GM21515 (cell line): Measurements from ENCODE around the gene DACT3.

Experiments used
- ATAC-seq: cut with Tn5 transposase; IDR thresholded peaks from one replicate; pipeline ENCODE4 v1.9.1; 2021; ENCODE audit not compliant: unreplicated experiment

The DACT3 gene

DNA sequence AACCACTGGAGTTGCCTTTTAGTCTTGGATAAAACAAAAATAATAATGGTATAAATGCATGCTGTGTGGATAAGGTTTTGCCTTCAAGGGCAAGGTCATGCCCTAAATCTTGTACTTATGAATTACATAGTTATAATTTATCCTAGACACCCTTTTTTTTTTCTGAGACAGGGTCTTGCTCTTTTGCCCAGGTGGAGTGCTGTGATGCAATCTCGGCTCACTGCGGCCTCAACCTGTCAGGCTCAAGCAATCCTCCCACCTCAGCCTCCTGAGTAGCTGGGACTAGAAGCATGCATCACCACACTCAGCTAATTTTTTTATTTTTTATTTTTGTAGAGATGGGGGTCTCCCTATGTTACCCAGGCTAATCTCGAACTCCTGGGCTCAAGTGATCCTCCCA is 7.7 kb upstream of the DACT3 start:
- ATAC-seq = no peak

GRCh38 chr19:46665072-46665471 is 4.1 kb upstream of the DACT3 start:
- no peak for ATAC-seq

DNA sequence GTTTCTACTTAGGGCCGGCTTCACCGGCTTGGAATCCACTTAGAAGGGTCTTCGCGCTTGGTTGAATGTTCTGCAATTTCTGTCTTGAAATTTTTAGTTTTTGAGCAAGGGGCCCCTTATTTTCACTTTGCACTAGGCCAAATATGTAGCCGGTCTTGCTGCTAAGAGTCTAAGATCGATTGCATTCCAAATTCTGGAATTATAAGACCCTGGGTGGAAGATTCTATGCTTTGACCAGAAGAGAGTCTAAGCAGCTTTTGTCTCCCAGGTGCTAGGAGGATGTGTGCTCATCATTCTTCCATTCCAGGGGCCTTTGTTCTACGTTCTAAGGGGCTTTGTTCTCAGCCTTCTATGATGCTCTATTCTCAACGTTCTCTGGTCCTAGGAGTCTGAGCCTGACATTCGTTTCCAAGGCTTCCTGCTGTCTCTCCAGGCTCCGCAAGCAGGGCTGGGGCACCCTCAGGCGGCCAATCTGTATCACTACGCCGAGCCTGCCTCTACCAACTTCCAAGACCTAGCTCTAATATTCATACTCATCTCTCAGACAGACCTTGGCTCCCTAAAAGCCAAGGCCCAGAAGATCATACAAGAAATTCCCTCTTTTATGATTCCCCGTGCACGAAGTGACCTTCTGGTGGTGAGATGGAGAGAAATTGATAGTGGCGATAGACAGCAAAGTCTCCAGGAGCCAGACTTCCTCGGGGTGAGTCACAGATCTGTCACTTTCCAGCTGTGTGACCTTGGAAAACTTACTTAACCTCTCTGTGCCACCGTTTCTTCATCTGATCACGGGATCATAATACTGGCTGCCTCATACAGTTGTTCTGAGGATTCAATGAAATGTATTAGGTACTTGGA is 982 bp upstream of the DACT3 start:
- ATAC-seq = no peak

DNA sequence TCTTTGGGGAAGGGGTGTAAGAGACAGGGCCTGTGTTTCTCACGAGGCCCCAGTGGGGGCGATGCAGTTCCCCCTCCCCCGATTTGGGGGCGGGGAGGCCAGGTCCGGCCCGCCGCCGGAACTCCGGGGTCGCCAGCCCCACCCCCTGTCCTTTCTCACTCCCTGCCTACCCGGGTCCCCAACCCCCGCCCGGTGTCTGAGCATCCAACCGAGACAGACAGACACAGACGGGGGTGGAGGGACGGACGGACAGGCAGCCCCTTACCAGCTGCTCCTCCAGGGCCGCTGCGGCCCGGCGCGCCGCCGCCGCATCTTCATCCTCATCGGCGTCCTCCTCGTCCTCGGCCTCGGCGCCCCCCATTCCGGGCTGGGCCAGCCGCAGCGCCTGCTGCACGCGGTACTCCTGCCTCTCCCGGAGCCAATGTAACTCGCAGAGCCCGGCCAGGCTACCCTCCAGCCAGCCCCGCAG is 397 bp downstream of the DACT3 start:
- no peak for ATAC-seq

DNA sequence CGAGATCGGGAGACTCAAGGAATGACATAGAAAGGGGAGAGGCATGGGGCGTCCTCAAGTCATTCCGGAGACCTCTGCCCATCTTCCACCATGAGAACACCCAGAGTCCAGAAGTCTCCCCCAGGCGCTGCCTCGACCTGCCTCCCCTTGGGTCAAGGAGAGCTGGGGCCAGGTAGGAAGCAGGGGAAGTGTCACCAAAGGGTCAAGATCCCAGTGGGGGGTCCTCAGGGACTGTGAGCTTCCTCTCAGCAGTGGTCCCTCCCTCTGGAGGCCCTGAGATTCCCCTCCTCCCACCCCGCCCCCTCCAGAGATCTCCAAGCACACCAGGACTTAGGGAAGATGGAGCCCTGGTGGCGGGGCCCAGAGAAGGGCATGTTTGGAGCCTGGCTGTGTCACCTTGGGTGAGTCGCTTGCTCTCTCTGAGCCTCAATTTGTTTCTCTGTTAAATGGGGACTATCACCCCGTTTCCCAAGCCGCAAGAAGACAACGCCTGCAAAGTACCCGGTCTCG is 919 bp downstream of the DACT3 start:
- ATAC-seq = no peak

DNA sequence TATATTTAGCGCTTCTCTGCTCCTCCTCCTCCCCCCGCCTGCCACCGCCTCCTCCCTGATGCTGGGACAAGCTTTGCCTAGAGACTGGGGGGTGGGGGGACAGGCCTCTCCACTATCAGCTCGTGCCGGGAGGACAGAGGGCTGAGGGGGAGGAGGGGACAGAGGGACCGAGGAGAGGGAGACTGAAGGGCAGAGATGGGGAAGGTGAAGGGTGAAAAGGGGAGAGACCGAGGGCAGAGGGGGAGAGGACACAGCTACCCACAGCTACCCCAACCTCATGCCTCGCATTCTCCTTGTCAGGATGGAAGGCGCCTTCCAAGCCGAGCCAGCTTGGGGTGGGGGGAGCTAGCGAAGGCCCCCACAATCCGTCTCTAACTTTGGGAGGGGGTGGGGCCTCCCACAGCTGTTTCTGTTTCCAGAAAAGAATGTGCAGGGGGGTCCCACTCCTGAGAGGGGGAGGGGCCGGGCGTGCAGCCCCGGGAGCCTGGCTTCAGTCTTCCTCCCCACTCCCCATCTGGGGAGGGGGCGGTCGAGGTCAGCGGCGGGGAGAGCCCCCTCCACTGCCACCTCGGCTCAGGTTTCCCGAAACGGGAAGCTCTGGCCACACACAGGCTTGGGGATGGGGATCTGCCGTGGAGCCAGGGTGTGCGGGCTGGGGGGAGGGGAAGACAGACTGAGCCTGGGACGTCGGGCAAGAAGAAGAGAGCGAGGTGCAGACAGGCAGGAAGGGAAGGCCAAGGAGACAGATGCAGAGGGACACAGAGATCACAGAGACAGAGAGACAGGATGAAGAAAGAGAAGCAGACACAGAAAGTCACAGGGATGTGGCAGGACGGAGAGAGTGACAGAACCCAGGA is 1.6 kb downstream of the DACT3 start:
- no peak for ATAC-seq

DNA sequence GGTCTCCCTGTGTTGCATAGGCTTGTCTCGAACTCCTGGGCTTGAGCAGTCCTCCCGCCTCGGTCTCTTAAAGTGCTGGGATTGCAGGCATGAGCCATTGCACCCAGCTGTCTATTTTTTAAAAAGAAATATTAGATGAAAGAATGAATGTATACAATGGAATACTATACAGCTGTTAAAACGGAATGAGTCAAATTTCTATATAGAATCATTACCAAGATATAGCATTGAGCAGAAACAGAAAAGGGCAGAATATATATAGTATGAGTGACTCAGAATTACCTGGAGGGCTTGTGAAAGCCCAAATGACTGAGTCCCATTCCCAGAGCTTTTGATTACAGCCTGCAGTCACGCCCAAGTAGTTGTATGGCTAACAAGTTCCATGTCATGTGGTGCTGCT is 4.4 kb downstream of the DACT3 start:
- no peak for ATAC-seq

- no peak for ATAC-seq
Measured at GRCh38 chr19:46654621-46655152, 6.3 kb downstream of the DACT3 start.

DNA sequence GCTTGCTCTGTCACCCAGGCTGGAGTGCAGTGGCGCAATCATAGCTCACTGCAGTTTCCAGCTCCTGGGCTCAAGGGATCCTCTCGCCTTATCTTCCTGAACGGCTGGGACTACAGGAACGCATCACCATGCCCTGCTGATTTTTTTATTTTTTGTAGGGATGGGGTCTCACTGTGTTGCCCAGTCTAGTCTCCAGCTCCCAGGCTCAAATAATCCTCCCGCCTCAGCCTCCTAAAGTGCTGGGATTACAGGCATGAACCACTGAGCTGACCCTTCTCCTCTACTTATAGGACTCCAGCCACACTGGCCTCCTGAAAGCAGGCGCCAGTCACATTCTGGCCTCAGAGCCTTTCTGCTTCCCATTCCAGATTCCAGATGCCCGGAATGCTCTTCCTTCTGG is 10.5 kb downstream of the DACT3 start:
- no peak for ATAC-seq

GRCh38 chr19:46648961-46649960 is 11.7 kb downstream of the DACT3 start:
- ATAC-seq = no peak

DNA sequence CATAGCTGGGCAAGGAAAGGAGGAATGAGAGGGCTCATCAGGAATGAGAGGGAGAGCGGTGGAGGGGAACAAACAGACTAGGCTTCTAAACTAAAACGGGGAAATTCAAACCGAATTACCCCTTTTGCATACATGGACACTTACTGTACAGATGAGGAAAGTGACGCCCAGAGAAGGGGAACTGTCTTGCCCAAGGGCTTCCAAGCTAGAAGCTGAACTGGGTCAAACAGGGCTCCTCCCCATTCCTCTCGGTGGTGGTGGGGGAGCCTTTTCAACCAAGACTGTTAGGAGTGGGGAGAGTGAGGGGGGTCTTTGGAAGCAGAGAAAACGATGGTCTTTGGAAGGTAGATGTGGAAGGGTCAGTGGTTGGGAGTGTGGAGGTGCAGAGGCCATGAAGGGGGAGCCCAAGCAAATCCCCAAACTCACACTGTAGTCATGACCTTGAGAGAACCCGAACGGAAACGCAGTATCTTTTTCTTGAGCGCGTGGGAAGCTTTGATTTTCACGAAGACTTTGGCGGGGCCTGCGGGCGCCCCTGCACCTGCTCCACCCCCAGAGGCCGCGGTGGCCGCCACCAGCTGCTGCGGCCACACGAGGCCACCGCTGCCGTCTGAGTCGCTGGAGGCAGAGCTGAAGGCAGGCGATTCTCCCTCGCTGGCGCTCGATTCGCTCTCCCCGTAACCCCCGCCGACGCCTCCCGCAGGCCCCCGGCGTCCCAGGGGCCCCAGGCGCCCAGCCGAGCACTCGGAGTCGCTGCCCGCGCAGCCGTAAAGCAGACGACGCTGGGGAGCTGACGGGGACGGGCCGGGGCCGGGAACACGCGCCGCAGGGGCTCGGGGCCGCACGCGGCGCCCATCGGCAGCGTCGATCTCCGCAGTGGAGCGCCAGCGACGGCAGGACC is 12.7 kb downstream of the DACT3 start:
- no peak for ATAC-seq

DNA sequence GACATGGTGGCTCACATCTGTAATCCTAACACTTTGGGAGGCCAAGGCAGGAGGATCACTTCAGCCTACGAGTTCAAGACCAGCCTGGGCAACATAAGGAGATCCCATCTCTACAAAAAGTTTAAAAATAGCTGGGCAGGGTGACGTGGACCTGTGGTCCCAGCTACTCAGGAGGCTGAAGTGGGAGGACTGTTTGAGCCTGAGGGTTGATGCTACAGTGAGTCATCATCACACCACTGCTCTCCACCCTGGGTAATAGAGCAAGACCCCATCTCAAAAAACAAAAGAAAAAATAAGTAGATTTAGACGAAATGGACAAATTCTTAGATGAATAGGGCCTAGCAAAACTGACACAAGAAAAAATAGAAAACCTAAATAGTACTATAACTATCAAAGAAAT is 14.6 kb downstream of the DACT3 start:
- no peak for ATAC-seq

DNA sequence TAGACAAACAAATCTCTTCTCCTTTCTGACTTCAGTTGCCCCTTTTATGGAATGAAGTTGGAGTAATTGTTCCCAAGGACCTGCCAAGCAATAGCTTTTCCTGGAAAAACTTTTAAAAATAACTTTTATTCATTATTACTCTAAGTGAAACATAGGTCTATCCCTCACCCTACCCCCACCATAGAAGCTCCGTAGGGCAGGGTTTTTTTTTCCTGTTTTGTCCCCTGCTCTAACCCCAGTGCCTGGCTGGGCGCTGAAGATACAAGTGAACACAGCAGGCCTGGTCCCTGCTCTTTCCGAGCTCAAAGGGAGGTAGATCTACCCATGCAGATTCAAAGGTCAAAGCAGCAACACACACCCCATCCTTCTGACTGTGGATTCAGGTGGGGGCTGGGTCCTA is 16.3 kb downstream of the DACT3 start:
- ATAC-seq = no peak

GRCh38 chr19:46640656-46641055 is 20.3 kb downstream of the DACT3 start:
- no peak for ATAC-seq

GRCh38 chr19:46639358-46640182 is 21.4 kb downstream of the DACT3 start:
- no peak for ATAC-seq

- ATAC-seq = no peak
Measured at GRCh38 chr19:46637224-46637623, 23.8 kb downstream of the DACT3 start.

DNA sequence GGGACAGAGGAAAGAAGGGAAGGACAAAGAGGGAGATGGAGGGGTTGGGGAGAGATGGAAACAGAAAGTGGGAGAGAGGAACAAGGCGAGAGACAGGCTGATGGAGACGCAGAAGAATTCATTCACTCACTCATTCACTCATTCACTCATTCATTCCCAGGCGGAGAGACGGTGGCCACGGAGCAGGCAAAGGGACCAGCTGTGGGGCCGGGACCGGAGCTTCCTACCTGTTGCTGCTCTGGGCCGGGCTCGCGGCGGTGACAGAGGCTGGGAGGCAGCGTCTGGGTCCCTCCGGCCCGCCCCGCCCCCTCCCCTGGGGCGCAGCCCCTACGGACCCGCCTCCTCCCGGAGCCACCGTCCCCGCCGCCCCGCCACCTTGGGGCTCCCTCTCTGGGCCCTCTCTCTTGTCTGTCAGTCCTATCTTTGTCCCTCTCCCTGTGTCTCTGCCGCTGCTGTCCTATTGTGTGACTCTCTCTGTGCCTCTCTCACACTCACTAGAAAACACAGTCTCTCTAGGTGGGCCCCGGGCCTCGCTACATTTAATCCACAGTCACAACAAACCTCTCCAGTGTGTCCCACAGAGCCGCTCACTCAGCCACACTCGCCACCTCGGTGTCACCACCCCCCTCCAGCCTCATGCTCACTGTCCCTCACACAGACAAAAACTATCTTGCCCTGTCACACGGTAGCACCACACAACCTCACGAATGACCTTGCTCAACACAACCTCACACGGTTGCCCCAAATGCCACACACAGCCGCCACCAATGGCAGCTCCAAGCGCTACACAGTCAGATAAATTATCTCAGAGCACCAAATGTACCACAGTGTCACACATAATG is 24.8 kb downstream of the DACT3 start, which contains the start of gene GNG8:
TSS of gene GNG8 (minus strand) at position 283 of the 842 bp plus-strand sequence. CDS start 1,520 bp downstream, outside the sequence.
- no peak for ATAC-seq
